ENCODE data around the gene EEPD1.
"Not testable (repeated sequence)": the region's sequence is repeated elsewhere in the genome, so short reads cannot be mapped to it uniquely, and the experiment has no call there.

Gene EEPD1

DNA sequence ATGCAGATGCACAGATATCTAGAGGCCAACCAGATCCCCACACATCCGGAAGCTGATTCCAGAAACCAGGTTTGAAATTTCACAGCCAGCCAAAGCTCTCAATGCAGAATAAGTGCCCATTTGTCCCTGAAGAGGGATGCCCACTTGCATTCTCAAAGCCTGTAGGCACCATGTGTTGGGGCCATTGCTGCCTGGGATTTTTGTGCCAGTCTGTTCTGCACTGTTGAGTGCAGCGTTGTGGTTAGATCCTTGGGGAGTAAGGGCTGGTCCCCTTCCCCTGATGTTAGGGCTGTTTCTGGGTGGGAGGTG is 62.4 kb downstream of the EEPD1 start:
- DNase-seq (ENCODE audit: low spot score): no peak

DNA sequence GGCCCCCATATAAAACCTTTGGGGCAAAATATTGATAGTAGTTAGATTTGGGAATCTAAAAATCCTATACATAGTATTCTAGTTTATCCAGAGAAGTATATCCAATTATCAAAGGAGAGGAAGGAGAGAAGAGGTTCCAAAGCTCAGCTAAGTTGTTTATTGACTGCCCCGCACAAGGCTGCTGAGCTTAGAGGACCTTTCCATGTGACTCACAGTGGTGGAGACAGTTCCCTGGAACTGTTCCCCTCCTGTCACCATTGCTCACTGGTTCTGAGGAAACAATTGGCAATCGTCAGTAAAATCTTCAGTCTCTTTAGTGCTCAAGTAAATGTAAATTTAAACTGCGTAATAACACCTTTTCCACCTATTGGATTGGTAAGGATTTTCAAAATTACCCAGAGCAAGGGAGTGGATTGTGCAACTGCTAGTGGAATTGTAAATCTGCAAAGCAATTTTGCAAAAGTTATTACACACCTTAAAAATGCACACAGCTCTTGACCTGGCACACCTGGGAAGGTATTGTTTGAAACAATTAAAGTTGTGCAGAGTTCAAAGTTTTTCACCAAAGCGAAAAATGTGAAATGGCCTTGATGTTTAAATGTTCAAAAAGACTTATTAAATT is 63.1 kb downstream of the EEPD1 start:
- no peak for DNase-seq (ENCODE audit: low spot score)

DNA sequence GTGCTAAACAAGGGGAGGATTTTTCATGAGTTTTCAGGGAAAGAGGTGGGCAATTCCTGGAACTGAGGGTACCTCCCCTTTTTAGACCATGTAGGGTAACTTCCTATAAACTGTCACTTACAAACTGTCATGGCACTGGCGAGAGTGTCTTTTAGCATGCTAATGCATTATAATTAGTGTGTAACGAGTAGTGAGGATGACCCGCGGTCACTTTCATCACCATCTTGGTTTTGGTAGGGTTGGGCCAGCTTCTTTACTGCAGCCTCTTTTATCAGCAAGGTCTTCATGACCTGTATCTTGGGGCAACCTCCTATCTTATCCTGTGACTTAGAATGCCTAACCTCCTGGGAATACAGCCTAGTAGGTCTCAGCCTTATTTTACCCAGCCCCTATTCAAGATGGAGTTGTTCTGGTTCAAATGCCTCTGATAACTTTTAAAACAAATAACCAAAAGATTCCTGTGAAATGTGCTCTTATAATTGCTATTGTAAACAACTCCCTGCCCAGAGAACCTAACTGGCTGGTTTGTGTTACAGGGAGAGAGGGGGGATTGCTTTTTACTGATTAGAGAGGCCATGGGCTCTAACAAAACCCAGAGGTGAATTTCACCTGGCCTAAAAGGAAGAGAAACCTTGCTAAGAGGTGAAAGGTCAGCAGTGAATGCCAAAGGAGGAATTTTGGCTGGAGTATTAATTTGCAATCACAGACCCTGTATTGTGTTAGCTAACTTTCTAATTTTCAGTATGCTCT is 64.3 kb downstream of the EEPD1 start:
- DNase-seq (ENCODE audit: low spot score): no peak

DNA sequence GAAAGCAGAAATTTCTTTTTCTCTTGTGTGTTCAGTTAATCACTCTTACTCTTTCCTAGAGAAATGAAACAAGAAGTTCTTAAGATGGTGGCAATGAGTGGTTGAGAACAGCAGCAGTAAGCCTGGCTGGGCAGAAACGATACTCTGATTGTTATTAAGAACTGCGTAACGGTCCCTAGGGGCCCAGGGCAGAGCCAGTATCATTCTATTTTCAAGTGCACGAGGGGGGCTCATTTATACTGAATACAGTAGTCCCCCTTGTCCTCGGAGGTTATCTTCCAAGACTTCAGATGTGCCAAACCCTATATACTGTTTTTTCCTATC is 64.9 kb downstream of the EEPD1 start:
- no peak for DNase-seq (ENCODE audit: low spot score)

DNA sequence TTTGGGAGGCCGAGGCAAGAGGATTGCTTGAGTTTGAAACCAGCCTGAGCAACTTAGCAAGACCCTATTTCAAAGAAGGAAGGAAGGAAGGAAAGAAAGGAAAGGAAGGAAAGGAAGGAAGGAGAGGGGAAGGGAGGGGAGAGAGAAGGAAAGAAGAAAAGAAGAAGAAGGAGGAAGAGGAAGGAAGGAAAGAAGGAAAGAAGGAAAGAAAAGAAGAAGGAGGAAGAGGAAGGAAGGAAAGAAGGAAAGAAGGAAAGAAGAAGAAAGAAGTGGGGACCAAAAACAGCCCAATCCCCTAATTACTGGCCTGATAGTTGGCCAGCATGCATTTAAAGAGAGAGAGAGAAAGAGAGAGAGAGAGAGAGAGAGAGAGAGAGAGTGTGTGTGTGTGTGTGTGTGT is 66.4 kb downstream of the EEPD1 start:
- no peak for DNase-seq (ENCODE audit: low spot score)

DNA sequence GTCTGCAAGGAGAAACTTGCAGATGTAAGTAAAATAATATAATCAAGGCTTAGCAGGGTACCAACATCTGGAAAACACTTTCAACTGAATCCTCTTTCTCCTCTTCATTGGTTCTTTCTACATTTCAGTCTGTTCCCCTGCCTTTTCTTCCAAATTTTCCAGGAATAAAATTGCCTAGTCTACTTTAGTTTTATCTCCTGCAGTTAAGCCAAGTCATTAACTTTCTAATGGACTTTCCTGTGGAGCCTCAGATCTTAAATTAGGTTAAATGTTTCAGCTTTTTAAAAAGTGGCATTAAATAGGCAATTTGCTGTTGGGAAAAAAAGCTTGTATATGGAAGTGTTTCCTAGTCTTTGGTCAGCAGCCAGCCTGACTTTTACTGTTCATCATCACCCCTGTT is 70.8 kb downstream of the EEPD1 start:
- DNase-seq (ENCODE audit: low spot score): no peak

DNA sequence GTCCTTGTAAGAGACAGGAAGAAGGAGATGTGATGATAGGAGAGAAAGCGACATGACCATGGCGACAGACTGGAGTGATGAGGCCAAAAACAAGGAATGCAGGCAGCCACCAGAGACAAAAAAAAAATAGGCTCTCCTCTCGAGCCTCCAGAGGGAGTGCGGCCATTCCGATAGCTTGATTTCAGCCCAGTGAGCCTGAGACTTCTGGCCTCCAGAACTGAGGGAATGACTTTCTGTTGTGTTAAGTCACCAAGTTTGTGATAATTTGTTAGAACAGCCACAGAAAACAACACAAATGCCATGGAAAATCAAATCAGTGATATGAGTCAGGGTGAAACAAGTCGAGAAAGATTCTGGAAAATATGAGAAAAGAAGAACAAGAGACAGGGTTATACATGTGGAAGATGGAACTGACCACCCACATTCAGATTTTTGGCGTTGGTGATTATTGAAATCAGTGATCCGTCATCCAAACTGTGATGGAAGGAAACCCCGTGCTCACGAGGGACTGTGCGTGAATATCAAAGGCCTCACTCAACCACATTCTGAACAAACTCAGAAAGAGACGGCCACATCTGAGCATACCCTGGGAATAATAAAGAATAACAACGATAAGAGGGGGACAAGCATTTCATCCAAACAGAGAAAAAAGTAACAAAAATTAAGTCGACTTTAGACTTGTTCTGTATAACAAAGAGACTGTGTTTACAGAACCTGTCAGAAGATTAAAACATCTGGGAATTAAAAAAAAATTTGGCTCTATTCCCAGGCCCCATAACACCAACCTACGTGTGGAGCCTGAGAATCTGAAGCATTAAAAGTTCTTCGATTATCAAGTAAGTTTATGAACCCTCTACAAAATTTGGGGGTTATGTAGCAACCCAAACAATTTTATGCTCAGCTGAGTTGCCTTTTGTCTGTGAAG is 72.1 kb downstream of the EEPD1 start:
- DNase-seq (ENCODE audit: low spot score): no peak

DNA sequence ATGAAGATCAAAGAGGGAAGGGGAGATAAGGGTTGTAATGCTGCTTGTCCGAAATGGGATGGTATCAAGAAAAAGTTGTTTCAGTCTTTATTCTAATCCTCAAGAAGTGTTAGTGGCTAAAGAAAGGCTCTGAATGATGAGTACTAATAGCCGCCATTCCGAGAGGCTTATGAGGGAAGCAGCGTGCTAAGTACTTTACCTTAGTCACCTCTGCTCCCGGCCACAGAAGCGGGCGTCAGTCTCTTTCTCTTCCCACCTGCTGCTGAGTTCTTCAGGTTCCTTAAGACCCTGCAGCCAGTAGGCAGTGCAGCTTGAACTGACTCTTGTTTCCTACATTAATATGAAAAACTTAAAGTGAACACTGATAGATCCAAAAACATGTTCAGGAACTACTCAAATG is 73.1 kb downstream of the EEPD1 start:
- DNase-seq (ENCODE audit: low spot score): no peak

DNA sequence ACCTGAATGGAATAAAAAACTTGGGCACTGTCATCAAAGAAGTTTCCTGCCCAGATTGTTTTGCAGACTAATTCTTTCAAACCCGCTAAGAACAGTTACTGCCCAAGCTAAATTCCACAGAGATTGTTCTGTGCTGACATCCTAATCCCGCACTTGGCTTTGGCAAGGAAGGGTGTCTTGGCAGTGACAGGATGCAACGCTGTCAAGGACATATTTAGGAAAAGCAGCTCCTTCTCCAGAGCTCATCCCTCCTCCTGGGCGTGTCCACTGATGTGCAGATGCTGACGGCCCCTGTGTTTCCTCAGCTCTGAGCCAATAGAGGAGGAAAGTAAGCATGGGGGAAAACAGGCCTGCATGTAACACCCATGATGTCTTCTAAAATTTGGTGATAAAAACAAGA is 74.2 kb downstream of the EEPD1 start:
- no peak for DNase-seq (ENCODE audit: low spot score)

DNA sequence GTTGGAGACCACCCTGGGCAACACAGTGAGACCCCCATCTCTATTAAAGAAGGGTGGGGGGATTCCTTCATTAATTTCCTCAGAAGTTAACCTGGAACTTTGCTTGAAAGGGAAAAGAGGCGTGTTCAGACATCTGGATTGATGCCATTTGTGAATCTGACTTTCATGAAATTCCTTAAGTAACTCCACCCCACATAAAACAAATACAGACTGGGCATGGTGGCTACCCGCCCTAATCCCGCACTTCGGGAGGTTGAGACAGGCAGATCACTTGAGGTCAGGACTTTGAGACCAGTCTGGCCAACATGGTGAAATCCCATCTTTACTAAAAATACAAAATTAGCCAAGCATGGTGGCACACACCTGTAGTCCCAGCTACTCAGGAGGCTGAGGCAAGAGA is 75.0 kb downstream of the EEPD1 start:
- no peak for DNase-seq (ENCODE audit: low spot score)

DNA sequence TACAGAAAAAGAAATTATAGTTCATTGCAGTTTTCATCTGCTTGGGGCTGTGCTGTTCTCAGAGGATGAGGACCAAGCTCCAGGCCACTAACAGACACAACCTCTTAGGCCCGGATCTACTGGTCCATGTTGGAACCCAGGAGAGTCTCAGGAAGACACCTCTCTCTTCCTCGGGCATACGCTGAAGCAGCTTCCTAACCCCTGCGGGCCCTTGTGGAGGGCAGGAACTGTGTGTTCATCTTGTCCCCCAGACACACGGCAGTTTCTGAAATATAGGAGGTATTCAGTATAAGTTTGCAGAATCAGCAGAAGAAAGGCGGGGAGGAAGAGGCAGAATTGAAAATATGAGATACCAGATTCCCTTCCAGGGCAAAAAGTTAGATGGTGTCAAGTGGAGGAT is 78.4 kb downstream of the EEPD1 start:
- no peak for DNase-seq (ENCODE audit: low spot score)

DNA sequence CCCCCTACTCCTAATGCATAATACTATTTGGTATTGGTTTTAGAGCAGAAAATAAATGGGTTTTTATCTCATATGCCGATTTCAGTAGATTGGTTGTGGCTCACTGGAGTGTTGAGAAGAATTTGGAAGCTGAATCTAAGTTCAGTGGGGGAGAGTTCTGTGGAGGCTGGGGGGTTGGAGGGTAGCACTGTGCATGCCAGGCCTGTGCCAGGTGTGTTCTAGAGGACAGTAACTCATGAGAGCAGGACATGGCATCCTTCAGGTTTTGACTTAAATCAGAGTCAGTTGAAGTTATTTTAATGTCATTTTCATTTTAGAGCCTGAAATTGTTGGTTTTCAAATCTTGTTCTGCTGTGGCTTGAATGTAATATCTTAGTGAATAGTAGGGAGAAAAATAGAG is 79.5 kb downstream of the EEPD1 start:
- DNase-seq (ENCODE audit: low spot score): no peak

DNA sequence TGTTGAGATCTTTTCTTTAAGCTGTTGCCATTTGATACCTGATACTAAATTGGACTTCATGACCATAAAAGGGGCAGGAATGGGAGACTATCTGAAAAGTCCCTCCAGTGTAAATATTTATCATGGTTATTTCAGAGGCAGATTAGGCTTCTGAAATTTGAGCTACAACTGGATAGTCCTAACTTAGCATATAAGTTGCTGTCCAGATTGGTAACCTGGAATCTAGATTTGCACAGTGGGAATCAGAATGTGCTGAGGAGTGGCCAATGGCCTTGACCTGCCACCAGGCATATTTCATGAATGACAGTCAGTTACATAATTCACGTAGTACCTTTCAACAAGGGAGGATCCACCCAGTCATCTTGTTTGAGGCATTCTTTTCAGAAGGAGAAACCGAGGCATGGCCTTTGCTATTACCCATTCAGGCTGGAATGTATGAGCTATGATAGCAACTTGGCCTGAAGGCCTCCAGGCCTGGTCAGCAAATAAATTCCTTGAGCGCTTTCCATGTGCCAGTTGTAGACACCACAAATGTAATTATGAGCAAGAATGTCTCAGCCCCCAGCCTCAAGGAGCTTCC is 80.0 kb downstream of the EEPD1 start:
- DNase-seq (ENCODE audit: low spot score): no peak

DNA sequence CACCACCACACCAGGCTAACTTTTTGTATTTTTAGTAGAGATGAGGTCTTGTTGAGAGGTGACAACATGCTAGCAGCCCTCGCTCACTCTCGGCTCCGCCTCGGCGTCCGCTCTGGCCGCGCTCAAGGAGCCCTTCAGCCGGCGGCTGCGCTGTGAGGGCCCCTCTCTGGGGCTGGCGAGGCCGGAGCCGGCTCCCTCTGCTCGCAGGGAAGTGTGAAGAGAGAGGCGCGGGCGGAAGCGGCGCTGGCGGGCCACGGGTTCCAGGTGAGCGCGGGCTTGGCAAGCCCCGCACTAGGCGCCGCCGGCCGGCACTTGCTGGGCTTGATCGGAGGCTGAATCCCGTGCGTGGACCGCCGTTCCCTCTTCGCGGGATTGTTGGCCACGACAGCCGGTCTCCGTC is 83.0 kb downstream of the EEPD1 start:
- no peak for DNase-seq (ENCODE audit: low spot score)

DNA sequence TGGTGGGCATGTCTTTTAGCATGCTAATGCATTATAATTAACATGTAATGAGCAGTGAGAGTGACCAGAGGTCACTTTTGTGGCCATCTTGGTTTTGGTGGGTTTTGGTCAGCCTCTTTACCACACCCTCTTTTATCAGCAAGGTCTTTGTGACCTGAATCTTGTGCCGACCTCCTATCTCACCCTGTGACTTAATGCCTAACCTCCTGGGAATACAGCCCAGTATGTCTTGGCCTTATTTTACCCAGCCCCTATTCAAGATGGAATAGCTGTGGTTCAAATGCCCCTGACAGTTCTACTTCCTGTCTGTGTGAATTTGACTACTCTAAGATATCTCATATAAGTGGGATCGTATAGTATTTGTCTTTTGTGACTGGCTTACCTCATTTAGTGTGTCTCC is 85.1 kb downstream of the EEPD1 start:
- no peak for DNase-seq (ENCODE audit: low spot score)

DNA sequence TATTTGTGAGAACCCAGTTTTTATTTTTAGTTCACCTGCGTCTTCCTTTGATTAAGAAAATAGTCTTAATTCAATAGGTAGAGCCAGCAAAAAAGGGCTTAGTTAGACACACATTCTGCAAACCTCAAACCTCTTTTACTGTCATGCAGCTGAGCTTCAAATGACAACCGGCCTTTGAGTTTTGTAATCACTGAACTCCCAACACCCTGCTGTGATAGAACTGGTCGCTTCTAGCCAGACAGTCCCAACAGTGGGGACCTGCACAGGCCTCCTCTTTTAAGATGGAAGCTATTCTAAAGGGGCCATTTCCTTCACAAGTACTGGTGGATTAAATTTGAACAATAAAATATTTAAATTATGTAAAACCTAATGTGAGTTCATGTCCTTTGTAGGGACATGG is 90.3 kb downstream of the EEPD1 start:
- not testable (repeated sequence) for DNase-seq (ENCODE audit: low spot score)

DNA sequence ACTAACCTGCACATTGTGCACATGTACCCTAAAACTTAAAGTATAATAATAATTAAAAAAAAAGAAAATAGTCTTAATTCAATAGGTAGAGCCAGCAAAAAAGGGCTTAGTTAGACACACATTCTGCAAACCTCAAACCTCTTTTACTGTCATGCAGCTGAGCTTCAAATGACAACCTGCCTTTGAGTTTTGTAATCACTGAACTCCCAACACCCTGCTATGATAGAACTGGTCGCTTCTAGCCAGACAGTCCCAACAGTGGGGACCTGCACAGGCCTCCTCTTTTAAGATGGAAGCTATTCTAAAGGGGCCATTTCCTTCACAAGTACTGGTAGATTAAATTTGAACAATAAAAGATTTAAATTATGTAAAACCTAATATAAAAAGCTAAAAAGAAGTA is 90.9 kb downstream of the EEPD1 start:
- not testable (repeated sequence) for DNase-seq (ENCODE audit: low spot score)

DNA sequence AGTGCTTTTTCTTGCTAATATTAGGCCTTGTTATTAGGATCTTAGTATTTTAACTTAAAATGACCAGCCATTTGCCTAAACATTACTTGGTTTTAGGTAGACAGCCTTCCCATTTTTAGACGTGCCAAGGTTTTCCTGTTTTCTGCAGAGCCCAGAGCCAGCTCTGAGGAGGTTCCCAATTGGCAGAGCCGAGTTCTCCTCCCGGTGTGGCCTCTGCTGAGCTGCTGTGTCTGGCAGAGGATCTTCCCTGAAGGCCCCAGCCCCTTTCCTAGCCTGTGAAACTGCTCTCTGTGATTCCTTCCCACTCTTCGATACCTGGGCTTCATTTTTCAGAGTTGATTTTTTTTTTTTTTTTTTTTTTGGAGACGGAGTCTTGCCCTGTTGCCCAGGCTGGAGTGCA is 91.4 kb downstream of the EEPD1 start:
- no peak for DNase-seq (ENCODE audit: low spot score)

DNA sequence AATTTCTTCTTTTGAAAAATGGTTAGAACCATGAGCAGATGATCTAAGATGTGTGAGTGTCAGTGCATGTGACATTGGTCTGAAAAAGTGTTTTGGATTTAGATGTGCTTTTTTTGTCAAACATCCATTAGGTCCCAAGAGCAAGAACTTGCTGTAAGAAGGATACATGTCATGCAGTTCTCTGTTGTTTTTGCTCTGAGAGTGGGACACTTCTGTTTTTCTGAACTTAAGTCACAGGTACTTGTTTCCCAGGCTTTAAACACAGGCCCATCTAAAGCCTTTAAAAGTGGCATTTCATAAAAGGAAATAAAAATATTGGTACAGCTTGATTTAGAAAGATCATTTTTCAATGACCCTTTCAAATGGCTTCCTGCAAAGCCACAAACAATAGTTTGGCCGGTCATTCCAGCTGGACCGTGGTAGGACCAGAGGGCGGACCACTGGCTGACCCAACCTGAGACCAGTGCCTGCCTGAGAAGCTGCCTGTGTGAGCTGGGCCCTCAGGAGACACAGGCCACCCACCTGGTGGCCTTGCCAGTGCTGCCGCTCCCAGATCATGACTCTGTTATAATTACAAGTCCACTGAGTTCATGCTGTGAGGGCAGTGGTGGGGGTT is 92.7 kb downstream of the EEPD1 start:
- no peak for DNase-seq (ENCODE audit: low spot score)

DNA sequence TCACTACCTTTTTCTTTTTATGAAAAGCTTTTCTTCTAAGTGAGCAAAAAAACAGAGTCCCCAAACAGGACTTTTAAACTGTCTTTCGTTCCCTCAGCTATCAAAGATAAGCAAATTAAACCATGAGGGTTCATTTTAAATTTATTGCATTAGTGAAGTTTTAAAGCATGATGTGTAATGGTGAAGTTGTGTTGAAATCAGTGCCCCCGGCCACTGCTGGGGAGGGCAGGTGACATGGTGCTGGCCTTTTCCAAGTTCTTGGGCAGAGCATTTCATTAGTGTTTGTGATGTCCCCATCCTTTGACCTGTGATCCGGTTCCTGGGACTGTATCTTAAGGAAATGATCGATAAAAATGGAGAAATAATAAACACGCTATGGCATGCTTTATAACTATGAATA is 96.0 kb downstream of the EEPD1 start:
- no peak for DNase-seq (ENCODE audit: low spot score)

DNA sequence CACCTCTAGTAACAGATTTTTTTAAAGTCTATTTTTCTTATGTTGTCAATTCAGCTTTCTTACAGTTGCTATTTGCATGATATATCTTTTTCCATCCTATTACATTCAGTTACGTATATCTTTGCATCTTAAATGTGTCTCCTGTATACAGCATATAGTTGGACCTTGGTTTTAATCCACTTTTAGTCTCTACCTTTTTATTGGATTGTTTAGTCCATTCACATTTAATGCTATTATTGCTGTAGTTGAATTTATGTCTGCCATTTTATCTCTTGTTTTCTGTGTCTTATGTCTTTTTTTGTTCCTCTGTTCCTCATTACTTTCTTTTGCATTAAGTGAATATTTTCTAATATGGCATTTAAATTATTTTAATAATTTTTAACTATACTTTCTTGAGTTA is 100.6 kb downstream of the EEPD1 start:
- no peak for DNase-seq (ENCODE audit: low spot score)

DNA sequence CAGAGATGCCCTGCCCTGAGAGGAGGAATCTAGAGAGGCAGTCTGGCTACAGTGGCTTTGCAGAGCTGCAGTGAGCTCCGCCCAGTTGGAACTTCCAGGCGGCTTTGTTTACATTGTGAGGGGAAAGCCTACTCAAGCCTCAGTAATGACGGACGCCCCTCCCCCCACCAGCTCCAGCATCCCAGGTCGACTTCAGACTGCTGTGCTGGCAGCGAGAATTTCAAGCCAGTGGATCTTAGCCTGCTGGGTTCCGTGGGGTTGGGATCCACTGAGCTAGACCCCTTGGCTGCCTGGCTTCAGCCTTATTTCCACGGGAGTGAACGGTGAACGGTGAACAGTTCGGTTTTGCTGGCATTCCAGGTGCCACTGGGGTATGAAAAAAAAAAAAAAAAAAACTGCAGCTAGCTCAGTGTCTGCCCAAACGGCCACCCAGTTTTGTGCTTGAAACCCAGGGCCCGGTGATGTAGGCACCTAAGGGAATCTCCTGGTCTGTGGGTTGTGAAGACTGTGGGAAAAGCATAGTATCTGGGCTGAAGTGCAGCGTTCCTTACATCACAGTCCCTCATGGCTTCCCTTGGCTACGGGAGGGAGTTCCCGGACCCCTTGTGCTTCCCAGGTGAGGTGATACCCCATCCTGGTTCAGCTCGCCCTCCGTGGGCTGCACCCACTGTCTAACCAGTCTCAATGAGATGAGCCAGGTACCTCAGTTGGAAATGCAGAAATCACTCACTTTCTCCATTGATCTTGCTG is 105.6 kb downstream of the EEPD1 start:
- DNase-seq (ENCODE audit: low spot score): not testable (repeated sequence)

Measured in CD4-positive, alpha-beta T cell treated with Interleukin-6 at 100 ng/mL for 8 hours (primary cell).